Uterus (tissue), 2 donors: ENCODE data around the gene ADIPOQ.
"Not testable (repeated sequence)": the region's sequence is repeated elsewhere in the genome, so short reads cannot be mapped to it uniquely, and the experiment has no call there.

Experiments used
- CTCF ChIP-seq, 4 experiments: fragments of 200-600 bp in 2 of 4; fragments of 450-650 bp in 2 of 4; sonication (generic) in 2 of 4; IDR thresholded peaks; one replicate each; pipeline ENCODE4 v1.5.1; 2016 to 2019; ENCODE audit warnings: antibody characterized with exemption in 4 of 4, mild to moderate bottlenecking in 2 of 4, moderate library complexity in 1 of 4
- POLR2A ChIP-seq, 2 donors: fragments of 450-650 bp; IDR thresholded peaks; one replicate each; pipeline ENCODE4 v1.6.1; 2016; ENCODE audit warnings: antibody characterized with exemption in 2 of 2, mild to moderate bottlenecking in 1 of 2, moderate library complexity in 1 of 2

DNA sequence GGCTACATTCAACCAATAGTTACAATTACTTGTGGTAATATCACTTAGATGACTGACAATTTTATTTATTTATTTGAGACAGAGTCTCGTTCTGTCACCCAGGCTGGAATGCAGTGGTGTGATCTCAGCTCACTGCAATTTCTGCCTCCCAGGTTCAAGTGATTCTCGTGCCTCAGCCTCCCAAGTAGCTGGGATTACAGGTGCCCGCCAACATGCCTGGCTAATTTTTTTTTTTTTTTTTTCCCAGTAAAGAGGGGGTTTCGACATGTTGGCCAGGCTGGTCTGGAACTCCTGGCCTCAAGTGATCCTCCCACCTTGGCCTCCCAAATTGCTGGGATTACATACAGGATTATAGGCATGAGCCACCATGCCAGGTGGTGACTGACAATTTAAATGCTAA, 39.1 kb upstream of the ADIPOQ start:
- TF ChIP-seq CTCF, POLR2A (IDR thresholded peaks at IDR 0.05): not testable (repeated sequence)
